ENCODE data around the gene ARHGAP24. TPM values are rescaled to one million over a fixed set of nuclear protein-coding genes. Genes with fewer than 3 reads are reported as not detected.

The ARHGAP24 gene
- total and polyA plus RNA-seq, 4 donors = 1.8 to 15.2 (median 3.3) TPM

DNA sequence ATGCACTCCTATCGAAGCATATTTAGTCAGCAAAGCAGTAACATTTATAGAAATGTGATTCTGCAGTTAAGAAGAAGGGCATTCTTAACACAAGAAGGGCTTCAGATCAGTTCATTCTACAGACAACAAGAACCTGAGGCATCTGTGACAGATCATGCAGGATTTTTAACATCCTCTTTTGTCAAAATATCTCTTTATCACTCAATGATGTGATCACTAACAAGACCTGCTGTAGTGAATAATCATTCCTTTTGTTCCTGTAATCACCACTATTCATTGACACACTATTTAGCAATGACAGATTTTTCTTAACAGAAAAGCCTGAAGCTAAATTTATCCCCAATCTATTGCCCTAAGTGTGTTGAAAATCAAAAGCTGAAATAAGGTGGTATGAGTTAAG is 47.8 kb upstream of the ARHGAP24 start (continued):
- TF ChIP-seq, protein P1, sequence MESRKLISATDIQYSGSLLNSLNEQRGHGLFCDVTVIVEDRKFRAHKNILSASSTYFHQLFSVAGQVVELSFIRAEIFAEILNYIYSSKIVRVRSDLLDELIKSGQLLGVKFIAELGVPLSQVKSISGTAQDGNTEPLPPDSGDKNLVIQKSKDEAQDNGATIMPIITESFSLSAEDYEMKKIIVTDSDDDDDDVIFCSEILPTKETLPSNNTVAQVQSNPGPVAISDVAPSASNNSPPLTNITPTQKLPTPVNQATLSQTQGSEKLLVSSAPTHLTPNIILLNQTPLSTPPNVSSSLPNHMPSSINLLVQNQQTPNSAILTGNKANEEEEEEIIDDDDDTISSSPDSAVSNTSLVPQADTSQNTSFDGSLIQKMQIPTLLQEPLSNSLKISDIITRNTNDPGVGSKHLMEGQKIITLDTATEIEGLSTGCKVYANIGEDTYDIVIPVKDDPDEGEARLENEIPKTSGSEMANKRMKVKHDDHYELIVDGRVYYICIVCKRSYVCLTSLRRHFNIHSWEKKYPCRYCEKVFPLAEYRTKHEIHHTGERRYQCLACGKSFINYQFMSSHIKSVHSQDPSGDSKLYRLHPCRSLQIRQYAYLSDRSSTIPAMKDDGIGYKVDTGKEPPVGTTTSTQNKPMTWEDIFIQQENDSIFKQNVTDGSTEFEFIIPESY (IDR thresholded peaks at IDR 0.05) = no peak
- TF ChIP-seq GABPA (IDR thresholded peaks at IDR 0.05 in 1 of 2, conservative IDR thresholded peaks at IDR 0.05 in 1 of 2) (no peak), EGR1 (IDR thresholded peaks at IDR 0.05; ENCODE audit: low read depth in 2 of 2) (no peak)
- TF ChIP-seq, protein P2, sequence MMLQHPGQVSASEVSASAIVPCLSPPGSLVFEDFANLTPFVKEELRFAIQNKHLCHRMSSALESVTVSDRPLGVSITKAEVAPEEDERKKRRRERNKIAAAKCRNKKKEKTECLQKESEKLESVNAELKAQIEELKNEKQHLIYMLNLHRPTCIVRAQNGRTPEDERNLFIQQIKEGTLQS (IDR thresholded peaks at IDR 0.05) = no peak

DNA sequence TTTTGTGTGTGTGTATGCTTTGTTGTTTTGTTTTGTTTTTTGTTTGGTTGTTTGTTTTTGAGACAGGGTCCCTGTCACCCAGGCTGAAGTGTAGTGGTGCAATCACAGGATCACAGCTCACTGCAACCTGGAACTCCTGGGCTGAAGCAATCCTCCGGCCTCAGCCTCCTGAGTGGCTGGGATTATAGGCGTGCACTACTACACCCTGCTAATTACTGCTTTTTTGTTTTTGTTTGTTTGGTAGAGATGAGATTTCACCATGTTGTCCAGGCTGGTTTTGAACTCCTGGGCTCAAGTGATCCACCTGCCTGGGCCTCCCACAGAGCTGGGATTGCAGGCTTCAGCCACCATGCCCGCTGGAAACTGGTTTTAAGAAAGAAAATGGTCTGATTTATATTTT is 44.7 kb upstream of the ARHGAP24 start:
- H3K4me3 ChIP-seq (ENCODE audit: low read depth in 1 of 3, low read length in 3 of 3) = no peak overlapping the region
- H3K4me1 ChIP-seq (ENCODE audit: control insufficient read depth in 4 of 4, insufficient read depth in 4 of 4, low read length in 3 of 4) = no peaks in the 10 kb centered on the region
- H3K27me3 ChIP-seq (ENCODE audit: control insufficient read depth in 4 of 4, insufficient read depth in 4 of 4, low read length in 3 of 4) = no peaks in the 10 kb centered on the region
- H3K9ac ChIP-seq (ENCODE audit: low read depth in 1 of 2, low read length in 2 of 2) = no peak overlapping the region
- H3K27ac ChIP-seq (ENCODE audit: low read depth in 1 of 2, low read length in 2 of 2) = no peak overlapping the region
- no peaks in the 10 kb centered on the region for H3K36me3 ChIP-seq (ENCODE audit: control insufficient read depth in 4 of 4, insufficient read depth in 3 of 4, low read depth in 1 of 4, low read length in 3 of 4)
- DNase-seq (ENCODE audit: low spot score) = no peak
- 85% methylated on average over 3 of the region's 3 CpGs for WGBS
- no peak for TF ChIP-seq FOXA2 (IDR thresholded peaks at IDR 0.05)
- TF ChIP-seq, protein P3, sequence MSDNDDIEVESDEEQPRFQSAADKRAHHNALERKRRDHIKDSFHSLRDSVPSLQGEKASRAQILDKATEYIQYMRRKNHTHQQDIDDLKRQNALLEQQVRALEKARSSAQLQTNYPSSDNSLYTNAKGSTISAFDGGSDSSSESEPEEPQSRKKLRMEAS (IDR thresholded peaks at IDR 0.05) = no peak
- no peak for TF ChIP-seq HNF4G (IDR thresholded peaks at IDR 0.05)
- TF ChIP-seq, protein P4, sequence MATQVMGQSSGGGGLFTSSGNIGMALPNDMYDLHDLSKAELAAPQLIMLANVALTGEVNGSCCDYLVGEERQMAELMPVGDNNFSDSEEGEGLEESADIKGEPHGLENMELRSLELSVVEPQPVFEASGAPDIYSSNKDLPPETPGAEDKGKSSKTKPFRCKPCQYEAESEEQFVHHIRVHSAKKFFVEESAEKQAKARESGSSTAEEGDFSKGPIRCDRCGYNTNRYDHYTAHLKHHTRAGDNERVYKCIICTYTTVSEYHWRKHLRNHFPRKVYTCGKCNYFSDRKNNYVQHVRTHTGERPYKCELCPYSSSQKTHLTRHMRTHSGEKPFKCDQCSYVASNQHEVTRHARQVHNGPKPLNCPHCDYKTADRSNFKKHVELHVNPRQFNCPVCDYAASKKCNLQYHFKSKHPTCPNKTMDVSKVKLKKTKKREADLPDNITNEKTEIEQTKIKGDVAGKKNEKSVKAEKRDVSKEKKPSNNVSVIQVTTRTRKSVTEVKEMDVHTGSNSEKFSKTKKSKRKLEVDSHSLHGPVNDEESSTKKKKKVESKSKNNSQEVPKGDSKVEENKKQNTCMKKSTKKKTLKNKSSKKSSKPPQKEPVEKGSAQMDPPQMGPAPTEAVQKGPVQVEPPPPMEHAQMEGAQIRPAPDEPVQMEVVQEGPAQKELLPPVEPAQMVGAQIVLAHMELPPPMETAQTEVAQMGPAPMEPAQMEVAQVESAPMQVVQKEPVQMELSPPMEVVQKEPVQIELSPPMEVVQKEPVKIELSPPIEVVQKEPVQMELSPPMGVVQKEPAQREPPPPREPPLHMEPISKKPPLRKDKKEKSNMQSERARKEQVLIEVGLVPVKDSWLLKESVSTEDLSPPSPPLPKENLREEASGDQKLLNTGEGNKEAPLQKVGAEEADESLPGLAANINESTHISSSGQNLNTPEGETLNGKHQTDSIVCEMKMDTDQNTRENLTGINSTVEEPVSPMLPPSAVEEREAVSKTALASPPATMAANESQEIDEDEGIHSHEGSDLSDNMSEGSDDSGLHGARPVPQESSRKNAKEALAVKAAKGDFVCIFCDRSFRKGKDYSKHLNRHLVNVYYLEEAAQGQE (IDR thresholded peaks at IDR 0.05) = no peak
- no peak for TF ChIP-seq SP1 (IDR thresholded peaks at IDR 0.05)
- TF ChIP-seq YY1 (IDR thresholded peaks at IDR 0.05) = no peak
- TF ChIP-seq, protein P2 (IDR thresholded peaks at IDR 0.05) = no peak
- TF ChIP-seq, protein P5, sequence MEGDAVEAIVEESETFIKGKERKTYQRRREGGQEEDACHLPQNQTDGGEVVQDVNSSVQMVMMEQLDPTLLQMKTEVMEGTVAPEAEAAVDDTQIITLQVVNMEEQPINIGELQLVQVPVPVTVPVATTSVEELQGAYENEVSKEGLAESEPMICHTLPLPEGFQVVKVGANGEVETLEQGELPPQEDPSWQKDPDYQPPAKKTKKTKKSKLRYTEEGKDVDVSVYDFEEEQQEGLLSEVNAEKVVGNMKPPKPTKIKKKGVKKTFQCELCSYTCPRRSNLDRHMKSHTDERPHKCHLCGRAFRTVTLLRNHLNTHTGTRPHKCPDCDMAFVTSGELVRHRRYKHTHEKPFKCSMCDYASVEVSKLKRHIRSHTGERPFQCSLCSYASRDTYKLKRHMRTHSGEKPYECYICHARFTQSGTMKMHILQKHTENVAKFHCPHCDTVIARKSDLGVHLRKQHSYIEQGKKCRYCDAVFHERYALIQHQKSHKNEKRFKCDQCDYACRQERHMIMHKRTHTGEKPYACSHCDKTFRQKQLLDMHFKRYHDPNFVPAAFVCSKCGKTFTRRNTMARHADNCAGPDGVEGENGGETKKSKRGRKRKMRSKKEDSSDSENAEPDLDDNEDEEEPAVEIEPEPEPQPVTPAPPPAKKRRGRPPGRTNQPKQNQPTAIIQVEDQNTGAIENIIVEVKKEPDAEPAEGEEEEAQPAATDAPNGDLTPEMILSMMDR (IDR thresholded peaks at IDR 0.05; ENCODE audit: low read depth, low read length, missing input control) = no peak
- TF ChIP-seq EGR1 (IDR thresholded peaks at IDR 0.05; ENCODE audit: low read depth in 2 of 2) = no peak
- no peak for TF ChIP-seq GABPA (IDR thresholded peaks at IDR 0.05 in 1 of 2, conservative IDR thresholded peaks at IDR 0.05 in 1 of 2)
- no peak for TF ChIP-seq HNF4A (conservative IDR thresholded peaks at IDR 0.05)
- no peak for TF ChIP-seq FOXA1 (IDR thresholded peaks at IDR 0.05)
- no peak for TF ChIP-seq RAD21 (IDR thresholded peaks at IDR 0.05)
- TF ChIP-seq, protein P1 (IDR thresholded peaks at IDR 0.05) = no peak
- TF ChIP-seq RXRA (IDR thresholded peaks at IDR 0.05) = no peak
- no peak for TF ChIP-seq TAF1 (conservative IDR thresholded peaks at IDR 0.05)
- no peak for TF ChIP-seq NR2F2 (IDR thresholded peaks at IDR 0.05)
- no peak for TF ChIP-seq JUND (IDR thresholded peaks at IDR 0.05)
- H3K9me3 ChIP-seq (ENCODE audit: control insufficient read depth in 4 of 4, low read length in 3 of 4) = no peaks in the 10 kb centered on the region

Measured in liver (tissue), 9 donors.